Subcutaneous adipose tissue (tissue), 4 donors: Measurements from ENCODE around the gene PEPD. TPM values are rescaled to one million over a fixed set of nuclear protein-coding genes. Genes with fewer than 3 reads are reported as not detected.

ENCODE experiments used
- total RNA-seq, 4 donors: library from RNA; depleted of rRNA; stranded (reverse); fragments of >200 nt; gene quantifications; one replicate each; pipeline ENCODE4 v1.1.0, GENCODE V29; 2016
- TF ChIP-seq, protein P1 (sequence below): fragments of 450-650 bp; IDR thresholded peaks from one replicate; pipeline ENCODE4 v1.5.1; 2016; ENCODE audit warnings: low read depth, mild to moderate bottlenecking, control low read depth, antibody characterized with exemption, moderate library complexity

PEPD gene
- total RNA-seq, 4 donors from 2014 or later, result 71.3 to 110 (median 92.6) TPM

GRCh38 chr19:33399081-33399744 lies 122.4 kb downstream of the PEPD start:
- TF ChIP-seq, protein P1, sequence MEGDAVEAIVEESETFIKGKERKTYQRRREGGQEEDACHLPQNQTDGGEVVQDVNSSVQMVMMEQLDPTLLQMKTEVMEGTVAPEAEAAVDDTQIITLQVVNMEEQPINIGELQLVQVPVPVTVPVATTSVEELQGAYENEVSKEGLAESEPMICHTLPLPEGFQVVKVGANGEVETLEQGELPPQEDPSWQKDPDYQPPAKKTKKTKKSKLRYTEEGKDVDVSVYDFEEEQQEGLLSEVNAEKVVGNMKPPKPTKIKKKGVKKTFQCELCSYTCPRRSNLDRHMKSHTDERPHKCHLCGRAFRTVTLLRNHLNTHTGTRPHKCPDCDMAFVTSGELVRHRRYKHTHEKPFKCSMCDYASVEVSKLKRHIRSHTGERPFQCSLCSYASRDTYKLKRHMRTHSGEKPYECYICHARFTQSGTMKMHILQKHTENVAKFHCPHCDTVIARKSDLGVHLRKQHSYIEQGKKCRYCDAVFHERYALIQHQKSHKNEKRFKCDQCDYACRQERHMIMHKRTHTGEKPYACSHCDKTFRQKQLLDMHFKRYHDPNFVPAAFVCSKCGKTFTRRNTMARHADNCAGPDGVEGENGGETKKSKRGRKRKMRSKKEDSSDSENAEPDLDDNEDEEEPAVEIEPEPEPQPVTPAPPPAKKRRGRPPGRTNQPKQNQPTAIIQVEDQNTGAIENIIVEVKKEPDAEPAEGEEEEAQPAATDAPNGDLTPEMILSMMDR, result no peak

DNA sequence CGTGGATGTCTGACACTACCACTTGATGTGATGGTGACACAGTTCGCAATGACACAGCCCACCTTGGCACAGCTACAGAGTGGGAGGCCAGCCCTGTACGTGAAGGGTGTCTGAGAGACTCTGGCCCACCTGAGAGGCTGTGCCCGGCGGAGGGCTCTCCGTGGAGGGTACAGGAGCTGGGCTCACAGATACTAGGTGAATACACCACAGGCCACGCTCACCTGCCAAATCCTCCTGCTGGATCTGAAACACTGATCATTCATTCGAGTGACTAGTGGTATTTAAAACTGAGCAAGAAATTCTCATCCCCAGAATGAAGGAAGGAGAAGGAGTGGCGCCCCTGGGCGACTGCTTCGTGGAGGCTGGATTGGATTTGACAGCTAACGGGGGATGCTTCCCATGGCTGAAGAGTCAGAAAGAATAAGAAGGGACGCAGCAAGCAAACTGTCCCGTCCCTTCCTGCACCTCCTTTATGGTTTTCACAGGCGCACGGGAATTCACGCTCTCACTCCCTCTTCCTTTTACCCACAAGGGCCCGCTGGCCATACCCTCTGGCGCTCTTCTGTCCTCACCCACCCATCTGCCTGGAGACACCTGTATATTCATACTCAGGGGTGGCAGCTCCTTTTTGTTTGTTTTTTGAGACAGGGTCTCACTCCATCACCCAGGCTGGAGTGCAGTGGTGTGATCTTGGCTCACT lies 123.1 kb downstream of the PEPD start:
- TF ChIP-seq, protein P1, result no peak

DNA sequence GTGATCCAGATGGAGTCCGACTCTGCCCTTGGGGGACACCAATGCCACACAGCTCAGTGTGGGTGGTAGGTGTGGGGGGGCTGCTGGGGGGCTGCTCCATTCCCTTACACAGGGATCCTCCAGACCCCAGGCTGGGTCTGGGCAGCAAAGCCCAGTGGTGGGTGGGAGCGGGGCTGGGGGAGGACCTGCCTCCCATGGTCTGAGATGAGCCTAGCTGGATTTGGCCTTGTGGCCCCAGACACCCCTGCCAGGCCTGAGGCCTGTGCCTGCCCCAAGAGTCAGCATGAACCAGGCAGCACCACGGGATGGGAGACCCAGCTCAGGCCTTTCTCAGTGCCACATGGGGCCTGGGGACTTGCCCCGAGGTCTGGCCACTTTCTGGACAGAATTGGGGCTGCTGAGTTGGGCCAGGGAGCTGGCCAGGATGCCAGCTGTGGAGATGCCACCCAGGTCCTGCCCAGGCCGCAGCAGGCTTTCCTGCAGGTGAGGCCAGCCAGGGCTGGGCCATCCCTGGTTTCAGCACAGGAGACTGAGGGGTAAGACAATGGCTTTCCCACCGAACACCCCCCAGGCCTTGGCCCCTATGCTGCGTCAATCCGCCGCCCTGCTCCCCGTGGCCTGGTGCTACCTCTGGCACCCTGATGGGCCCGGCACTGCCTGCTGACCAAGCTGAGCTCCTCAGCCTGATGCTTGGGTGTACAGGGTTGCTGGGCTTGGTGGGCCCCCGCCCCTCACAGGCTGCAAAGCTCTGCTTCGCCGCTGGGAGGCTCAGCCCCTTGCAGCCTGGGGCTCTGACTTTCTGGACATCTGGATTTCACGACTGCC lies 123.8 kb downstream of the PEPD start:
- TF ChIP-seq, protein P1, result no peak

GRCh38 chr19:33396701-33397535 lies 124.7 kb downstream of the PEPD start:
- TF ChIP-seq, protein P1, result no peak

- TF ChIP-seq, protein P1, result no peak
Measured at GRCh38 chr19:33395561-33396550, 125.7 kb downstream of the PEPD start.
